ENCODE measurements around the gene MPG. TPM values are rescaled to one million over a fixed set of nuclear protein-coding genes. Genes with fewer than 3 reads are reported as not detected.

Gene MPG
- polyA plus RNA-seq, 1 experiment, result 47.3 TPM

DNA sequence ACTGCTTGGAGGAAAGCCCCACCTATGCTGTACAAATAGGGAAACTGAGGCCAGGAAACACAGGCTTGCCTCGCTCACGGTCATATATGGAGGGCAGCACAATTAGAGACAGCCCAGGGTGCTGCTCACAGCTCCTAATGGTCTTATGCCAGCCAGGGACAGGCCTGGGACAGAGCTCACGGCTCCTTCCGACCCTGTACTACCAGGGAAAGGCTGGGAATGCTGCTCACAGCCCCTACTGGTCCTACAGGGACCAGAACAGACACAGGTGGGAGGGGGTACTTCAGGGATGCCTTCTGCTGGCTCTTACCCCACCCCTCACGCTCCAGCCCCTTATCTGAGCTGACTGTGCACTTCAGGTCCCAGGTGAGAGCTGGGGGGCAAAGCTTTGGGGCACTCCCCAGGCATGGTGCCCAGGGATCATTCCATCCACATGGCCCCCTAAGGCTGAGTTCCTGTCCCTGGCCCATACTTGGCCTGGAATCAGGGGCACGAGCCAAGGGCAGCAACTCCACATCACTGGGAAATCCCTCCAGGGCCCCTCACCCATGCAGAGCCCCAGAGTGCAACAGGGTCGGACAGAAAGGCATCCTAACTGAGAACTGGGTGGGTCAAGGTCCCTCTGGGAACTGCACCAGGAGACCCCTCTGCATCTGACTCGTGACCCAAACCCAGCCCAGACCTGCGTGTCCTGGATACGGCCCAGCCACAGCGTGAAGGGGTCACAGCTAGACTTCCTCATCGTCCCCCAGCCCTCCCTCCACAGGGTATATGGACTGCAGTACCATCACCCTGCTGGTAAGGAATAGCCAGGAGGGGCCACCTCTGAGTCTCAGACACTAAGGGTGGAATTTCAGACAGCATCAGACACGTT, 11.5 kb upstream of the MPG start:
- Histone ChIP-seq H3K27ac (ENCODE audit: low read depth, low read length) (no peak overlapping the region), H3K9me3 (ENCODE audit: control insufficient read depth, insufficient read depth, low read length) (no peaks in the 10 kb centered on the region; the same call in 1 of the 2 replicates), H3K27me3 (ENCODE audit: control insufficient read depth, insufficient read depth, low read length) (no peaks in the 10 kb centered on the region), H3K4me3 (ENCODE audit: low read depth, low read length) (no peak overlapping the region)
- no peak for DNase-seq (ENCODE audit: low read depth, low spot score)
- CTCF ChIA-PET, result interaction anchor here (0.6 to 12.2 kb wide), 23 partner anchors 8 to 296 kb away, joined by 3 to 242 read pairs (median 4); partner anchors contain the start of genes HBQ1, MPG, POLR3K and SNRNP25
- POLR2A ChIA-PET, result interaction anchor here (1.1 to 2.2 kb wide), 4 partner anchors 9 to 30 kb away, joined by 3 to 9 read pairs (median 6); partner anchors contain the start of genes POLR3K and SNRNP25
- TF ChIP-seq, protein P1, sequence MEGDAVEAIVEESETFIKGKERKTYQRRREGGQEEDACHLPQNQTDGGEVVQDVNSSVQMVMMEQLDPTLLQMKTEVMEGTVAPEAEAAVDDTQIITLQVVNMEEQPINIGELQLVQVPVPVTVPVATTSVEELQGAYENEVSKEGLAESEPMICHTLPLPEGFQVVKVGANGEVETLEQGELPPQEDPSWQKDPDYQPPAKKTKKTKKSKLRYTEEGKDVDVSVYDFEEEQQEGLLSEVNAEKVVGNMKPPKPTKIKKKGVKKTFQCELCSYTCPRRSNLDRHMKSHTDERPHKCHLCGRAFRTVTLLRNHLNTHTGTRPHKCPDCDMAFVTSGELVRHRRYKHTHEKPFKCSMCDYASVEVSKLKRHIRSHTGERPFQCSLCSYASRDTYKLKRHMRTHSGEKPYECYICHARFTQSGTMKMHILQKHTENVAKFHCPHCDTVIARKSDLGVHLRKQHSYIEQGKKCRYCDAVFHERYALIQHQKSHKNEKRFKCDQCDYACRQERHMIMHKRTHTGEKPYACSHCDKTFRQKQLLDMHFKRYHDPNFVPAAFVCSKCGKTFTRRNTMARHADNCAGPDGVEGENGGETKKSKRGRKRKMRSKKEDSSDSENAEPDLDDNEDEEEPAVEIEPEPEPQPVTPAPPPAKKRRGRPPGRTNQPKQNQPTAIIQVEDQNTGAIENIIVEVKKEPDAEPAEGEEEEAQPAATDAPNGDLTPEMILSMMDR (IDR thresholded peaks at IDR 0.05; ENCODE audit: low read depth, low read length), result no peak

- CTCF ChIA-PET, result interaction anchor here (2.3 to 12.2 kb wide), 3 partner anchors 29 to 40 kb away, joined by 8 to 242 read pairs (median 35); no protein-coding TSS in a partner anchor
- Histone ChIP-seq H3K4me3 (ENCODE audit: low read depth, low read length) (no peak overlapping the region), H3K27ac (ENCODE audit: low read depth, low read length) (no peak overlapping the region), H3K27me3 (ENCODE audit: control insufficient read depth, insufficient read depth, low read length) (no peaks in the 10 kb centered on the region), H3K9me3 (ENCODE audit: control insufficient read depth, insufficient read depth, low read length) (no peaks in the 10 kb centered on the region; the same call in 1 of the 2 replicates)
- no peak for DNase-seq (ENCODE audit: low read depth, low spot score)
- POLR2A ChIA-PET, result interaction anchor here (2.2 kb wide), 1 partner anchor 17 kb away, joined by 7 read pairs; no protein-coding TSS in a partner anchor
- TF ChIP-seq, protein P1 (IDR thresholded peaks at IDR 0.05; ENCODE audit: low read depth, low read length), result no peak
Measured at GRCh38 chr16:67183-67791, 10.7 kb upstream of the MPG start.

- ChIA-PET CTCF (interaction anchor here (2.2 to 12.2 kb wide), 3 partner anchors 28 to 39 kb away, joined by 9 to 242 read pairs (median 35); no protein-coding TSS in a partner anchor), POLR2A (no interaction called here)
- Histone ChIP-seq H3K4me3 (ENCODE audit: low read depth, low read length) (no peak overlapping the region), H3K27me3 (ENCODE audit: control insufficient read depth, insufficient read depth, low read length) (no peaks in the 10 kb centered on the region), H3K9me3 (ENCODE audit: control insufficient read depth, insufficient read depth, low read length) (no peaks in the 10 kb centered on the region; the same call in 1 of the 2 replicates), H3K27ac (ENCODE audit: low read depth, low read length) (peak overlapping the region; percentile 31)
- DNase-seq (ENCODE audit: low read depth, low spot score), result no peak
- TF ChIP-seq, protein P1 (IDR thresholded peaks at IDR 0.05; ENCODE audit: low read depth, low read length), result no peak
Measured at GRCh38 chr16:67884-68789, 9.9 kb upstream of the MPG start.

- no peak for DNase-seq (ENCODE audit: low read depth, low spot score)
- POLR2A ChIA-PET, result no interaction called here
- no peak overlapping the region for H3K27ac ChIP-seq (ENCODE audit: low read depth, low read length)
- CTCF ChIA-PET, result interaction anchor here (0.6 to 12.2 kb wide), 4 partner anchors 15 to 111 kb away, joined by 3 to 242 read pairs (median 6); partner anchors contain the start of gene HBQ1
- no peaks in the 10 kb centered on the region for H3K27me3 ChIP-seq (ENCODE audit: control insufficient read depth, insufficient read depth, low read length)
- no peak overlapping the region for H3K4me3 ChIP-seq (ENCODE audit: low read depth, low read length)
- no peaks in the 10 kb centered on the region; the same call in 1 of the 2 replicates for H3K9me3 ChIP-seq (ENCODE audit: control insufficient read depth, insufficient read depth, low read length)
- TF ChIP-seq, protein P1 (IDR thresholded peaks at IDR 0.05; ENCODE audit: low read depth, low read length), result no peak
Measured at GRCh38 chr16:69181-69580, 8.8 kb upstream of the MPG start.
